LNCAP (cell line): ENCODE measurements around the gene FTH1.

Experiments
- CTCF ChIP-seq: fragments of 450-650 bp; IDR thresholded peaks from 2 replicates; pipeline ENCODE4 v1.5.1; 2017; ENCODE audit warnings: mild to moderate bottlenecking

Gene FTH1

GRCh38 chr11:61956191-61957020 lies 11.0 kb downstream of the FTH1 start:
- TF ChIP-seq CTCF, result no peak

- no peak for TF ChIP-seq CTCF
Observed at GRCh38 chr11:61955422-61956135, 11.9 kb downstream of the FTH1 start.

GRCh38 chr11:61954851-61955421 lies 12.5 kb downstream of the FTH1 start:
- TF ChIP-seq CTCF, result no peak

GRCh38 chr11:61954106-61954850 lies 13.2 kb downstream of the FTH1 start:
- TF ChIP-seq CTCF, result no peak

- TF ChIP-seq CTCF, result no peak
Observed at GRCh38 chr11:61952882-61953281, 14.6 kb downstream of the FTH1 start.

GRCh38 chr11:61951484-61952135 lies 15.8 kb downstream of the FTH1 start:
- no peak for TF ChIP-seq CTCF

GRCh38 chr11:61950035-61950547 lies 17.3 kb downstream of the FTH1 start, which contains the start of gene BEST1:
TSS of gene BEST1 (plus strand) at chr11:61950351. CDS start at chr11:61951807, 1,456 bp downstream.
- TF ChIP-seq CTCF, result no peak
